Heart left ventricle (tissue), 16 donors: Measurements from ENCODE around the gene WDR90. TPM values are rescaled to one million over a fixed set of nuclear protein-coding genes. Genes with fewer than 3 reads are reported as not detected.
"Not testable (repeated sequence)": the region's sequence is repeated elsewhere in the genome, so short reads cannot be mapped to it uniquely, and the experiment has no call there.

Experiments used
- ATAC-seq, 4 donors: fragments of 200-7000 bp; cut with Tn5 transposase; one replicate each; pipeline ENCODE4 v1.9.1; 2020 to 2022; ENCODE audit warnings: moderate library complexity in 4 of 4, mild to moderate bottlenecking in 3 of 4, moderate number of reproducible peaks in 1 of 4
- DNase-seq, 5 donors: peaks; one replicate each; pipeline ENCODE4 v3.0.0-alpha.2; 2020
- H3K27ac ChIP-seq, 12 donors: fragments of 200-600 bp; sonication (generic) in 4 of 12; one replicate each; pipeline versions ENCODE4 v1.5.0 to v1.8.0; 2016 to 2022; ENCODE audit warnings: mild to moderate bottlenecking in 2 of 12
- H3K27me3 ChIP-seq, 9 donors: fragments of 200-600 bp; sonication (generic) in 2 of 9; one replicate each; pipeline versions ENCODE4 v1.5.1 to v1.8.0; 2016 to 2022; ENCODE audit warnings: mild to moderate bottlenecking in 3 of 9
- H3K36me3 ChIP-seq, 9 donors: fragments of 200-600 bp; sonication (generic) in 2 of 9; one replicate each; pipeline versions ENCODE4 v1.5.0 to v1.8.0; 2018 to 2022; ENCODE audit warnings: mild to moderate bottlenecking in 2 of 9
- H3K4me1 ChIP-seq, 12 donors: fragments of 200-600 bp; sonication (generic) in 4 of 12; one replicate each; pipeline versions ENCODE4 v1.5.0 to v1.8.0; 2016 to 2022; ENCODE audit warnings: mild to moderate bottlenecking in 3 of 12
- H3K4me3 ChIP-seq, 12 donors: fragments of 200-600 bp; sonication (generic) in 4 of 12; one replicate each; pipeline versions ENCODE4 v1.5.0 to v1.8.0; 2017 to 2022; ENCODE audit warnings: mild to moderate bottlenecking in 9 of 12, moderate library complexity in 4 of 12
- H3K9me3 ChIP-seq, 12 donors: fragments of 200-600 bp; sonication (generic) in 4 of 12; one replicate each; pipeline versions ENCODE4 v1.5.0 to v1.8.0; 2016 to 2022; ENCODE audit warnings: mild to moderate bottlenecking in 1 of 12
- POLR2A ChIP-seq, 2 donors: fragments of 450-650 bp; IDR thresholded peaks; one replicate each; pipeline ENCODE4 v1.6.1; 2017; ENCODE audit warnings: antibody characterized with exemption in 2 of 2, mild to moderate bottlenecking in 2 of 2, moderate library complexity in 2 of 2
- WGBS, 4 donors: extraction: QIAGEN DNeasy Blood & Tissue Kit in 2 of 4; methylation state at CpG; one replicate each; pipeline versions ENCODE4 v1.1.5 to v1.1.7; 2013 to 2018; 5-methylcytosine and 5-hydroxymethylcytosine counted together
- intact Hi-C, 10 donors: fragments of 100-400 bp; cut with DNase I; formaldehyde crosslinking; loops; one replicate each; pipeline versions ENCODE4 v1.11.1 to v1.14.2; 2022
- polyA plus RNA-seq, 2 donors: library from polyadenylated mRNA; stranded (reverse); fragments of 200-250 nt; gene quantifications; one replicate each; pipeline ENCODE4 v1.2.3, GENCODE V29; 2013
- total RNA-seq, 9 donors: library from RNA; depleted of rRNA in 2 of 9; stranded (reverse); fragments of >200 nt in 2 of 9; fragmentation: NEBNext Ultra II Directional in 3 of 9; extraction: Animal tissue kit (Norgen Biotek cat#: 25700) in 3 of 9; gene quantifications; one replicate each; pipeline versions ENCODE4 v1.1.0 to v1.2.4, GENCODE V29; 2016 to 2023
- TF ChIP-seq, protein P1 (sequence below), 12 donors: fragments of 200-600 bp; sonication (generic) in 4 of 12; IDR thresholded peaks; one replicate each; pipeline versions ENCODE4 v1.5.0 to v1.8.0; 2018 to 2022; ENCODE audit warnings: antibody characterized with exemption in 12 of 12, mild to moderate bottlenecking in 5 of 12
- donor health status: ischemic (EF 13 %, LVEDD 7.1; RV severe dilation, severe dysfunction).
- donor health status: healthy with polysubstance abuse.
- donor health status: DM: no; HTN: yes; CAD: no.
- donor health status: DM: no; HTN: no; CAD: no.
- donor health status: ischemic (EF 25% LVEDD 6.9; RV normal size, moderate dysfunction).
- donor health status: ischemic (EF 25% LVEDD 5.7; RV mildly dilated, moderate dysfunction).
- donor health status: healthy.
- donor health status: DM: yes; HTN: yes; CAD: no.
- donor health status: ischemic (EF 35%, LVEDD 5.7; RV mildly dilated, moderate dysfunction).
- donor health status: nonischemic (EF 11% LVEDD 7.7; RV severe dilation, severe dysfunction).
- donor health status: DM: yes; HTN: yes; CAD: no.
- donor health status: PGD.
- donor health status: ischemic (EF 29% LVEDD 5.4; RV normal size, mild dysfunction).
- donor health status: nonischemic (EF 23%, LVEDD 6.1; RV moderate dilation, normal function).

WDR90 gene
- total and polyA plus RNA-seq, 11 donors = 3.7 to 17.4 (median 8.6) TPM

DNA sequence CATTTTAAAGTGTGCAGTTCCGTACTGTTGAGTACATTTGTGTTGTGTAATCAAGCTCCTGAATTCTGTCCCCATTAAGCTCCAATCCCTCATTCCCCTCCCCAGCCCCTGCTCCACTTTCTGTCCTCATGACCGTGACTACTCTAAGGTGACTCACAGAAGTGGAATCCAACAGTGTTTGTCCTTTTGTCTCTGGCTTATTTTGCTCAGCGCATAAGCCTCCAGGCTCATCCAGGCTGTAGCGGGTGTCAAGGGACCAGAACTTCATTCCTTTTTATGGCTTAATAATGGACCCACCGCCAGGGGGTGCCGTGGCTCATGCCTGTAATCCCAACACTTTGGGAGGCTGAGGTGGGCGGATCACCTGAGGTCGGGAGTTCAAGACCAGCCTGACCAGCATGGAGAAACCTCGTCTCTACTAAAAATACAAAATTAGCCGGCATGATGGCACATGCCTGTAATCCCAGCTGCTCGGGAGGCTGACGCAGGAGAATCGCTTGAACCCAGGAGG is 63.6 kb downstream of the WDR90 start:
- not testable (repeated sequence) for H3K9me3 ChIP-seq, H3K4me3 ChIP-seq, H3K36me3 ChIP-seq, H3K27ac ChIP-seq, DNase-seq, ATAC-seq
- intact Hi-C loops = loop anchor here in 4 of 10 donors (5.0 kb wide), 2 partner anchors 35 to 345 kb away; no protein-coding TSS in a partner anchor
- TF ChIP-seq, protein P1, sequence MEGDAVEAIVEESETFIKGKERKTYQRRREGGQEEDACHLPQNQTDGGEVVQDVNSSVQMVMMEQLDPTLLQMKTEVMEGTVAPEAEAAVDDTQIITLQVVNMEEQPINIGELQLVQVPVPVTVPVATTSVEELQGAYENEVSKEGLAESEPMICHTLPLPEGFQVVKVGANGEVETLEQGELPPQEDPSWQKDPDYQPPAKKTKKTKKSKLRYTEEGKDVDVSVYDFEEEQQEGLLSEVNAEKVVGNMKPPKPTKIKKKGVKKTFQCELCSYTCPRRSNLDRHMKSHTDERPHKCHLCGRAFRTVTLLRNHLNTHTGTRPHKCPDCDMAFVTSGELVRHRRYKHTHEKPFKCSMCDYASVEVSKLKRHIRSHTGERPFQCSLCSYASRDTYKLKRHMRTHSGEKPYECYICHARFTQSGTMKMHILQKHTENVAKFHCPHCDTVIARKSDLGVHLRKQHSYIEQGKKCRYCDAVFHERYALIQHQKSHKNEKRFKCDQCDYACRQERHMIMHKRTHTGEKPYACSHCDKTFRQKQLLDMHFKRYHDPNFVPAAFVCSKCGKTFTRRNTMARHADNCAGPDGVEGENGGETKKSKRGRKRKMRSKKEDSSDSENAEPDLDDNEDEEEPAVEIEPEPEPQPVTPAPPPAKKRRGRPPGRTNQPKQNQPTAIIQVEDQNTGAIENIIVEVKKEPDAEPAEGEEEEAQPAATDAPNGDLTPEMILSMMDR (IDR thresholded peaks at IDR 0.05) = peak in 8 of 12 donors; percentile 11 to 38 (median 24)
- H3K27me3 ChIP-seq = peaks cover 15 to 46% (median 30%) of the 10 kb centered on the region in 9 donors
- peaks cover 0 to 47% (median 20%) of the 10 kb centered on the region in 12 donors for H3K4me1 ChIP-seq
- 56 to 60% (median 57%) methylated on average over 13 of the region's 13 CpGs for WGBS, 4 donors

DNA sequence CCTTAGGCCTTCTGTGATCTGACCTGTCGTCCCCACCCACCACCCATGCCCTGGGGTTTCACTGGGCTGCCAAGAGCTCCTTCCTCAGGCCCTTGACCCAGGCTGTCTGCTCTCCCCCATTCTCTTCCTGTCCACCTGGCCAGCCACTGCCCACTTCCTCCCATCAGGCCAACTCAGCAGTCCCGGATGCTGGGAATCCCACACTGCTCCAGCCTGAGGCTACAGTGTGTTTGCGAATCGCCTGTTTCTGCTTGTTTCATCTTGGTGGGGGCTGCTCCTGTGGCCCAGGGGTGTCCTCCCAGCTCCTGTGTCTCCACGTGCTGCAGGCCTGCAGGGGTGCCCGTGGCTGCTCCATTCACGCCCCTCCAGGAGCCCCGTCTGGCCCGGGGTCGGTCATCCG is 64.9 kb downstream of the WDR90 start:
- H3K9me3 ChIP-seq = no peaks in the 10 kb centered on the region
- 72 to 78% (median 74%) methylated on average over 11 of the region's 11 CpGs for WGBS, 4 donors
- TF ChIP-seq POLR2A (IDR thresholded peaks at IDR 0.05) = no peak
- TF ChIP-seq, protein P1 (IDR thresholded peaks at IDR 0.05) = no peak
- peaks cover 0 to 4% (median 0%) of the 10 kb centered on the region in 9 donors for H3K36me3 ChIP-seq
- peak overlapping the region in 5 of 12 donors; percentile 42 to 66 (median 43) for H3K4me3 ChIP-seq
- ATAC-seq (no peak), DNase-seq (no peak)
- no peak overlapping the region for H3K27ac ChIP-seq
- peaks cover 0 to 47% (median 21%) of the 10 kb centered on the region in 12 donors for H3K4me1 ChIP-seq
- intact Hi-C loops = loop anchor here in 5 of 10 donors (1.0 to 5.0 kb wide), 3 partner anchors 27 to 343 kb away; no protein-coding TSS in a partner anchor
- peaks cover 10 to 36% (median 21%) of the 10 kb centered on the region in 9 donors for H3K27me3 ChIP-seq

DNA sequence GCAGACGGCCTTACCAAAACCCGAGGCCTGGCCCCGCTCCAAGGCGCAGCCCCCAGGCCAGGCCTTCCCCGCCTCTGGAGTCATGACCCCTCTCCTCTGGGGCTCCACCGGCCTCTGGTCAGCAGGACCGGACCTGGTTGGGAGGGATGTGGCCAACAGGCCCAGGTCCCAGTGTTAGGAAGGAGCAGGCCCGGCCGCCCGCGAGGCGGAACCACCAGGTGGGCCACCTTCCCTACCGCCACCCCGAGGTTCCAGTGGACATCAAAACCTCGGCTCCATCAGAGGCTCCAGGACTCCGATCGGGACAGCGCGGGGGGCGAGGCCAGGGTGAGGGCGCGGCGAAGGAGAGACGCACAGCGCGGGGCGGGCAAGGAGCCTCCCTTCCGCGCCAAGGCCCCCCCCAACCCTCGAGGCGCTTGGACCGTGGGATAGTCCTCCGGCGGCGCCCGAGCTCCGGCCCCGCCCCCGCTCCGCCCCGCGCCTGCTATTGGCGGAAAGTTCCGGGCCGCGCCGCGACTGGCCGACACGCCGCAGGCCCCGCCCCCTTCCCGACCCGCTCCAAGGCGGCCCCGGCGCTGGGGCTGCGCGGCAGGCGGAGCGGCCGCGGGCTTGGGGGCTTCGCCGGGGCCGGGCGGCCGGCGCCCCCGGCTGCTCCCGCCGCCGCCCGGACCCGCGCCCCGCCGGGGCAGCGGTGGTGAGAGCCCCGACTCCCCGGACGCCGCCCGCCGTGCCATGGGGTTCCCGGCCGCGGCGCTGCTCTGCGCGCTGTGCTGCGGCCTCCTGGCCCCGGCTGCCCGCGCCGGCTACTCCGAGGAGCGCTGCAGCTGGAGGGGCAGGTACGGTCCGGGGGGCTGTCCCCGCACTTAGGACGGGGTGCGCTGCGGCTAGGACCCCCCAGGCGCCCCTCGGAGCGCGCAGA is 65.7 kb downstream of the WDR90 start, which contains the start of gene METRN:
TSS of gene METRN (plus strand) at position 561 of the 919 bp plus-strand sequence. CDS start at position 733, 172 bp downstream.
- peaks cover 0 to 52% (median 28%) of the 10 kb centered on the region in 12 donors for H3K4me1 ChIP-seq

More for the DNA sequence above, 65.7 kb downstream of the WDR90 start, which contains the start of gene METRN:
- ATAC-seq = peak; percentile 69 to 90 (median 85)
- peak within 1 kb of the TSS; percentile 62 to 93 (median 74) for H3K4me3 ChIP-seq
- TF ChIP-seq POLR2A (IDR thresholded peaks at IDR 0.05) = peak in 1 of 2 donors; percentile 42
- TF ChIP-seq, protein P1 (IDR thresholded peaks at IDR 0.05) = no peak
- 2 to 10% (median 5%) methylated on average over 2 to 108 of the region's 108 CpGs for WGBS, 4 donors
- H3K27ac ChIP-seq = peak within 1 kb of the TSS in 9 of 12 donors; percentile 18 to 58 (median 37)
- no peaks in the 10 kb centered on the region for H3K9me3 ChIP-seq
- H3K36me3 ChIP-seq = peaks cover 0 to 4% (median 0%) of the 10 kb centered on the region in 9 donors
- peaks cover 6 to 34% (median 17%) of the 10 kb centered on the region in 9 donors for H3K27me3 ChIP-seq
- intact Hi-C loops = loop anchor here in 6 of 10 donors (1.0 to 5.0 kb wide), 3 partner anchors 26 to 342 kb away; no protein-coding TSS in a partner anchor
- peak; percentile 94 to 96 (median 95) for DNase-seq
